ENCODE results near the gene COMMD9. TPM values are rescaled to one million over a fixed set of nuclear protein-coding genes. Genes with fewer than 3 reads are reported as not detected.

COMMD9 gene
- total and polyA plus RNA-seq, 8 donors, result 16.5 to 47.6 (median 29.1) TPM

DNA sequence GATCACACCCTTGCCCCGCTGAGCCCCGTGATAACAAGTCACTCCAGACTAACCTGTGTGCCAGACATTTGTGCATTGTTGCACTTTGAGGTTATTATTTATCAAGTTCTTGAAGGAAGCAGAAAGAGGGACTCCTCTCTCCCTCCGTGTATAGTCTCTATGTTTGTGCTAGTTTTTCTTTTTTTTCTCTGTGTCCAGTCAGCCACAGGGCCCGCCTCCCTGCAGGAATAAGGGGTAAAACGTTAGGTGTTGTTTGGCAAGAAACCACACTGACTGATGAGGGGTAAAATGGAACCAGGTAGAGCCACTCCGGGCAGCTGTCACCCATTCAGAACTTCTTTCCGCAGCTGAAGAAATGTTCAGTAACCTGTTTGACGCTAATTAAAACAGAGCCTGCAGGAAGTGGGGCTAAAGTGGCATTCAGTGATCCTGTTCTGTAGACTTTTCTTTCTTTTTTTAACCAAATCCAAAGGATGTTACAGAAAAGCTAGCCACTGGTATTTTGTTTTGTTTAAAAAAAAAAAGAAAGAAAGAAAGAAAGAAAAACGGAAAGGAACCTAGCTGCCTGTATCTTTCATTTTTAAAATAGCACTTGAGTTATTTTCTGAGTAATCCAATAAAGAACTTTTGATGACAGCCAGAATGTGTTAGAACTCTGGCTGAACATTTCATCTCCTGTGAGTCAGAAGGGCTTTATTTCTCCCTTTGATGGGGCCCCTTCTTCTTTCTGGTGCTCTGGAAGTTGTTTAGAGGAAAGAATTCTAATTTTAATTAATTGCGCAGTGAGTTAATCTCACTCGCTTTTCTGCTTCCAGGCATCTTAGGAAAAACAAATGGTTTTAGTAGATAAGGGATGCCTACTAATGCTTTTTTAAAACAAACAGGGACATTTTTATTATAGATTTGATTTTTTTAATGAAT lies 58.2 kb downstream of the COMMD9 start:
- Histone ChIP-seq H3K27ac (no peak overlapping the region), H3K4me1 (no peaks in the 10 kb centered on the region), H3K36me3 (no peaks in the 10 kb centered on the region), H3K27me3 (no peaks in the 10 kb centered on the region), H3K4me3 (no peak overlapping the region), H3K9me3 (no peaks in the 10 kb centered on the region)
- DNase-seq (no peak), FAIRE-seq (no peak), ATAC-seq (no peak)
- 67 to 77% methylated on average over 11 of the region's 11 CpGs for WGBS, 2 donors
- TF ChIP-seq, protein P1, sequence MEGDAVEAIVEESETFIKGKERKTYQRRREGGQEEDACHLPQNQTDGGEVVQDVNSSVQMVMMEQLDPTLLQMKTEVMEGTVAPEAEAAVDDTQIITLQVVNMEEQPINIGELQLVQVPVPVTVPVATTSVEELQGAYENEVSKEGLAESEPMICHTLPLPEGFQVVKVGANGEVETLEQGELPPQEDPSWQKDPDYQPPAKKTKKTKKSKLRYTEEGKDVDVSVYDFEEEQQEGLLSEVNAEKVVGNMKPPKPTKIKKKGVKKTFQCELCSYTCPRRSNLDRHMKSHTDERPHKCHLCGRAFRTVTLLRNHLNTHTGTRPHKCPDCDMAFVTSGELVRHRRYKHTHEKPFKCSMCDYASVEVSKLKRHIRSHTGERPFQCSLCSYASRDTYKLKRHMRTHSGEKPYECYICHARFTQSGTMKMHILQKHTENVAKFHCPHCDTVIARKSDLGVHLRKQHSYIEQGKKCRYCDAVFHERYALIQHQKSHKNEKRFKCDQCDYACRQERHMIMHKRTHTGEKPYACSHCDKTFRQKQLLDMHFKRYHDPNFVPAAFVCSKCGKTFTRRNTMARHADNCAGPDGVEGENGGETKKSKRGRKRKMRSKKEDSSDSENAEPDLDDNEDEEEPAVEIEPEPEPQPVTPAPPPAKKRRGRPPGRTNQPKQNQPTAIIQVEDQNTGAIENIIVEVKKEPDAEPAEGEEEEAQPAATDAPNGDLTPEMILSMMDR (IDR thresholded peaks at IDR 0.05), result no peak
- intact Hi-C loops (cut with DNase I), result no loop called here

DNA sequence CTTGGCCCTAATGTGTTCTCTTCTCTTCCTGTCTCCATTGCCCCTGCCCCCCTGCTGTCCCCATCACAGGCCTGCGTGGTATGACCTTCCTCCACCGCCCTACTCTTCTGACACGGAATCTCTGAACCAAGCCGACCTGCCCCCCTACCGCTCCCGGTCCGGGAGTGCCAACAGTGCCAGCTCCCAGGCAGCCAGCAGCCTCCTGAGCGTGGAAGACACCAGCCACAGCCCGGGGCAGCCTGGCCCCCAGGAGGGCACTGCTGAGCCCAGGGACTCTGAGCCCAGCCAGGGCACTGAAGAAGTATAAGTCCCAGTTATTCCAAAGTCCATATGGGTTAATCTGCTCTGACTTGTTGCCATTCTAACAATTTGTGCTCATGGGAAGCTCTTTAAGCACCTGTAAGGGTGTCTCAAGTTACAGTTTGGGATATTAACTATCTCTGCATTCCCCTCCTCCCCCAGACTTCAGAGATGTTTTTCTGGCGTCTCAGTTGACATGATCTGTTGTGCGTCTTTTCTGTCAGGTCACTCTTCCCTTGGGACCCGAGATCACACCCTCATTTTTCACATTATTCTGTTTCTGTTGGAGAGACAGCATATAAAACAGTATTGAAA lies 60.0 kb downstream of the COMMD9 start:
- no peak overlapping the region for H3K27ac ChIP-seq
- H3K4me3 ChIP-seq, result no peak overlapping the region
- ATAC-seq (no peak), FAIRE-seq (no peak), DNase-seq (no peak)
- no peaks in the 10 kb centered on the region for H3K9me3 ChIP-seq
- 87 to 93% methylated on average over 12 of the region's 12 CpGs for WGBS, 2 donors
- H3K4me1 ChIP-seq, result no peaks in the 10 kb centered on the region
- TF ChIP-seq, protein P1 (IDR thresholded peaks at IDR 0.05), result no peak
- no peaks in the 10 kb centered on the region for H3K36me3 ChIP-seq
- intact Hi-C loops (cut with DNase I), result no loop called here
- H3K27me3 ChIP-seq, result no peaks in the 10 kb centered on the region

DNA sequence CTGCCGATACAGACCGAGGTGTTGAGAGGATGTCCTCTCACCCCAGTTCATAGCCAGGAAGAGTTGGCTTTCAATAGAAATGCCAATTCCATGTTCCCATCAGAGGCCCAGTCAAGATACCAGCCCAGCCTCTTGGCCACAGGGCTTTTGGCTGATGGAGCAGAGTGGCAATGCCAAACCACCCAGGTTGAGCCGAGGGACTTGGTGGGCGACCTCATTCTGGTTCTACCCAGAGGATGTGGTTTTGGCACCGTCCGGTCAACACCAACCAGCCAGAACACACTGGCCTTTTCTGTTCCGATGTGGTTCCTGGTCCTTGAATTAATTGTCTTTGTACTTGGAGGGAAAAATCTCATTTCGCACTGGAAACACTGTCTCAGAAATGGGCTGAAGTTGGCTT lies 60.5 kb downstream of the COMMD9 start:
- DNase-seq (no peak), ATAC-seq (no peak), FAIRE-seq (no peak)
- H3K4me1 ChIP-seq, result no peaks in the 10 kb centered on the region
- no peaks in the 10 kb centered on the region for H3K36me3 ChIP-seq
- 96 to 98% methylated on average over 8 of the region's 8 CpGs for WGBS, 2 donors
- no peaks in the 10 kb centered on the region for H3K9me3 ChIP-seq
- intact Hi-C loops (cut with DNase I), result no loop called here
- TF ChIP-seq, protein P1 (IDR thresholded peaks at IDR 0.05), result no peak
- no peak overlapping the region for H3K4me3 ChIP-seq
- H3K27me3 ChIP-seq, result no peaks in the 10 kb centered on the region
- no peak overlapping the region for H3K27ac ChIP-seq

DNA sequence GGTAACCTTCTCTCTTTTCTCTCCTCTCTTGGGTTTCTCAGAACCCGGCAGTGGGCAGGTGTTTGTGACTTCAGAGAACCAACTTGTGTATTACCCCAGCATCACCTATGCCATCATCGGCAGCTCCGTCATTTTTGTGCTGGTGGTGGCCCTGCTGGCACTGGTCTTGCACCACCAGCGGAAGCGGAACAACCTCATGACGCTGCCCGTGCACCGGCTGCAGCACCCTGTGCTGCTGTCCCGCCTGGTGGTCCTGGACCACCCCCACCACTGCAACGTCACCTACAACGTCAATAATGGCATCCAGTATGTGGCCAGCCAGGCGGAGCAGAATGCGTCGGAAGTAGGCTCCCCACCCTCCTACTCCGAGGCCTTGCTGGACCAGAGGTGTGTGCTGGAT lies 62.2 kb downstream of the COMMD9 start:
- Histone ChIP-seq H3K4me3 (no peak overlapping the region), H3K36me3 (no peaks in the 10 kb centered on the region), H3K27ac (no peak overlapping the region), H3K27me3 (no peaks in the 10 kb centered on the region), H3K4me1 (no peaks in the 10 kb centered on the region), H3K9me3 (no peaks in the 10 kb centered on the region)
- TF ChIP-seq, protein P1 (IDR thresholded peaks at IDR 0.05), result no peak
- ATAC-seq (no peak), DNase-seq (no peak), FAIRE-seq (no peak)
- 95% methylated on average over 15 of the region's 15 CpGs for WGBS, 2 donors
- intact Hi-C loops (cut with DNase I), result no loop called here
